ENCODE results near the gene ETS1.

- no peak for TF ChIP-seq CTCF (IDR thresholded peaks at IDR 0.05; ENCODE audit: insufficient read depth, low read length)
- no peak for TF ChIP-seq POLR2AphosphoS5 (IDR thresholded peaks at IDR 0.05; ENCODE audit: low read depth)
These were observed 91.1 kb downstream of the ETS1 start for GRCh38 chr11:128496249-128496648.

Measured in HL-60 (cell line).